ENCODE measurements around the gene ARID5A. TPM values are rescaled to one million over a fixed set of nuclear protein-coding genes. Genes with fewer than 3 reads are reported as not detected.

ARID5A gene
- polyA plus RNA-seq, 3 donors = 27.8 to 38.8 (median 37.7) TPM

DNA sequence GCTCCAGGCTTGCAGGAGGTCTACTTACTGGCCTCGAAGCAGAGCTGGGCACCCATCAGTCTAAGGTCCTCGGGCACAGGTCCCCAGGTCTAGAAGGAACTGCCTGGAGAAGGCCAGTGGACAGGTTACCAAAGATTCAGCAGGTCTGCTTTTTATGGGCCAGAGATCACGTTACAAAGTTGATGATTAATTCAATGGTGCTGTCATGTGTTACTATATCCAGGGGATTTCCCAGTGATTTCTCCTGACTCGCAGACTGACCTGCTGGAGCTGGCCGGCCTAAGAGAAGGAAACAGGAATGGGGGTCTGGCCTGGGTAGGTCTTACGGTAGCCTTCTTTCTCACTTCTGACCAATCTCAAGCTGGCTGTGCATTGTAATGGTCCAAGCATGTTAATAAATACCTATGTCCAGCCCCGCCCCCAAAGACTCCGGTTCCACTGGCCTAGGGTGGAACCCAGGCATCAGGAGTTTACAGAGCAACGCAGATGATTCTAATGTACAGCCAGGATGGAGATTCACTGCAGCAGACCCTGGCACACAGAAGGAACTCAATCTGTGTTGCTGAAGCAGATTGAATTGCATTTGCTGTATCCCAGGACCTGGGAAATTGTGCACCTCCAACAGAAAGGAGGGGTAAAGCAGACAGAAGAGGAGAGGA, 31.2 kb upstream of the ARID5A start, which contains the start of gene NEURL3:
Gene NEURL3 (minus strand): TSS at position 127 of the 659 bp plus-strand sequence. CDS start 71 bp downstream, at position 56.
- no peak within 1 kb of the TSS for H3K4me3 Mint-ChIP-seq
- Histone ChIP-seq H3K4me2 (replicated peaks; ENCODE audit: extremely low read depth, low read length, poor library complexity, severe bottlenecking) (no peak within 1 kb of the TSS), H3K9ac (ENCODE audit: insufficient read depth, low read length, poor library complexity, severe bottlenecking) (no peak within 1 kb of the TSS), H3K36me3 (replicated peaks in 1 of 2; ENCODE audit: control insufficient read depth in 1 of 2, insufficient read depth in 2 of 2, low read length in 2 of 2) (no peaks in the 10 kb centered on the region), H3K9me3 (replicated peaks in 1 of 2; ENCODE audit: control insufficient read depth in 1 of 2, insufficient read depth in 1 of 2, low read length in 2 of 2) (no peaks in the 10 kb centered on the region), H3K27me3 (ENCODE audit: control insufficient read depth in 2 of 2, insufficient read depth in 2 of 2, low read length in 2 of 2) (no peaks in the 10 kb centered on the region), H3K4me1 (ENCODE audit: control insufficient read depth in 1 of 2, insufficient read depth in 2 of 2, low read length in 2 of 2) (peaks cover 10 to 28% of the 10 kb centered on the region in 2 donors), H4K20me1 (ENCODE audit: insufficient read depth, low read length) (no peaks in the 10 kb centered on the region), H3K79me2 (ENCODE audit: insufficient read depth, low read length) (no peaks in the 10 kb centered on the region), H2AFZ (ENCODE audit: insufficient read depth, low read depth, low read length, poor library complexity, severe bottlenecking) (peak within 1 kb of the TSS; percentile 26), H3K27ac (ENCODE audit: low read depth in 1 of 2, low read length in 2 of 2) (no peak within 1 kb of the TSS), H3K4me3 (replicated peaks in 1 of 3; ENCODE audit: low read depth in 2 of 3, low read length in 3 of 3) (no peak within 1 kb of the TSS)
- peaks cover 9 to 18% (median 13%) of the 10 kb centered on the region in 3 donors for H3K27me3 Mint-ChIP-seq (ENCODE audit: low read depth in 3 of 3)
- peaks cover 17% of the 10 kb centered on the region for H3K4me1 Mint-ChIP-seq
- peak within 1 kb of the TSS in 1 of 7 donors; percentile 41 for H3K27ac Mint-ChIP-seq
- DNase-seq = peak in 1 of 3 donors; percentile 62
- H3K36me3 Mint-ChIP-seq = no peaks in the 10 kb centered on the region
- peaks cover 0 to 6% (median 0%) of the 10 kb centered on the region in 7 donors for H3K9me3 Mint-ChIP-seq
- TF ChIP-seq, protein P1, sequence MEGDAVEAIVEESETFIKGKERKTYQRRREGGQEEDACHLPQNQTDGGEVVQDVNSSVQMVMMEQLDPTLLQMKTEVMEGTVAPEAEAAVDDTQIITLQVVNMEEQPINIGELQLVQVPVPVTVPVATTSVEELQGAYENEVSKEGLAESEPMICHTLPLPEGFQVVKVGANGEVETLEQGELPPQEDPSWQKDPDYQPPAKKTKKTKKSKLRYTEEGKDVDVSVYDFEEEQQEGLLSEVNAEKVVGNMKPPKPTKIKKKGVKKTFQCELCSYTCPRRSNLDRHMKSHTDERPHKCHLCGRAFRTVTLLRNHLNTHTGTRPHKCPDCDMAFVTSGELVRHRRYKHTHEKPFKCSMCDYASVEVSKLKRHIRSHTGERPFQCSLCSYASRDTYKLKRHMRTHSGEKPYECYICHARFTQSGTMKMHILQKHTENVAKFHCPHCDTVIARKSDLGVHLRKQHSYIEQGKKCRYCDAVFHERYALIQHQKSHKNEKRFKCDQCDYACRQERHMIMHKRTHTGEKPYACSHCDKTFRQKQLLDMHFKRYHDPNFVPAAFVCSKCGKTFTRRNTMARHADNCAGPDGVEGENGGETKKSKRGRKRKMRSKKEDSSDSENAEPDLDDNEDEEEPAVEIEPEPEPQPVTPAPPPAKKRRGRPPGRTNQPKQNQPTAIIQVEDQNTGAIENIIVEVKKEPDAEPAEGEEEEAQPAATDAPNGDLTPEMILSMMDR (IDR thresholded peaks at IDR 0.05) = no peak
- WGBS (ENCODE audit: insufficient coverage) = 94% methylated on average over 6 of the region's 9 CpGs
- intact Hi-C loops (cut with micrococcal nuclease) = loop anchor here in 1 of 2 donors (5.0 kb wide), 1 partner anchor 33 kb away; no protein-coding TSS in a partner anchor

- Mint-ChIP-seq H3K27me3 (ENCODE audit: low read depth in 3 of 3) (peaks cover 7 to 13% (median 10%) of the 10 kb centered on the region in 3 donors), H3K4me1 (peaks cover 17% of the 10 kb centered on the region), H3K27ac (no peak overlapping the region), H3K36me3 (no peaks in the 10 kb centered on the region), H3K4me3 (no peak overlapping the region), H3K9me3 (peaks cover 0 to 2% (median 0%) of the 10 kb centered on the region in 7 donors)
- no peaks in the 10 kb centered on the region for H3K36me3 ChIP-seq (replicated peaks in 1 of 2; ENCODE audit: control insufficient read depth in 1 of 2, insufficient read depth in 2 of 2, low read length in 2 of 2)
- H3K4me3 ChIP-seq (replicated peaks in 1 of 3; ENCODE audit: low read depth in 2 of 3, low read length in 3 of 3) = no peak overlapping the region
- H3K4me2 ChIP-seq (replicated peaks; ENCODE audit: extremely low read depth, low read length, poor library complexity, severe bottlenecking) = no peak overlapping the region
- peaks cover 0 to 3% of the 10 kb centered on the region in 2 donors for H3K27me3 ChIP-seq (ENCODE audit: control insufficient read depth in 2 of 2, insufficient read depth in 2 of 2, low read length in 2 of 2)
- no peak overlapping the region for H3K9ac ChIP-seq (ENCODE audit: insufficient read depth, low read length, poor library complexity, severe bottlenecking)
- intact Hi-C loops (cut with micrococcal nuclease) = loop anchor here in 1 of 2 donors (5.0 kb wide), 1 partner anchor 34 kb away; no protein-coding TSS in a partner anchor
- H4K20me1 ChIP-seq (ENCODE audit: insufficient read depth, low read length) = no peaks in the 10 kb centered on the region
- 100% methylated on average over 3 of the region's 8 CpGs for WGBS (ENCODE audit: insufficient coverage)
- H2AFZ ChIP-seq (ENCODE audit: insufficient read depth, low read depth, low read length, poor library complexity, severe bottlenecking) = peak overlapping the region; percentile 26
- H3K9me3 ChIP-seq (replicated peaks in 1 of 2; ENCODE audit: control insufficient read depth in 1 of 2, insufficient read depth in 1 of 2, low read length in 2 of 2) = no peaks in the 10 kb centered on the region
- TF ChIP-seq, protein P1 (IDR thresholded peaks at IDR 0.05) = no peak
- H3K27ac ChIP-seq (ENCODE audit: low read depth in 1 of 2, low read length in 2 of 2) = no peak overlapping the region
- H3K4me1 ChIP-seq (ENCODE audit: control insufficient read depth in 1 of 2, insufficient read depth in 2 of 2, low read length in 2 of 2) = peaks cover 10 to 28% of the 10 kb centered on the region in 2 donors
- no peak for DNase-seq
- no peaks in the 10 kb centered on the region for H3K79me2 ChIP-seq (ENCODE audit: insufficient read depth, low read length)
These were observed 30.3 kb upstream of the ARID5A start for GRCh38 chr2:96506016-96506906.
